HEK293 (cell line): Measurements from ENCODE around the gene HMGN2.

Source experiments
- CTCF ChIA-PET: fragments of 350-600 bp; formaldehyde crosslinking; extraction: SDS; loops from one replicate; lab custom pipeline; 2021; ENCODE audit warnings: antibody characterized with exemption; lab: Yijun Ruan, JAX
- POLR2A ChIA-PET: fragments of 300-600 bp; formaldehyde crosslinking; extraction: SDS; loops from one replicate; lab custom pipeline; 2020; ENCODE audit warnings: antibody characterized with exemption, inconsistent platforms; lab: Yijun Ruan, JAX
- H3K27ac ChIP-seq: fragments of 200-500 bp; sonication (Bioruptor generic); 2 replicates; pipeline ENCODE4 v1.5.1; 2014; ENCODE audit warnings: low read depth, low read length, control low read depth, inconsistent platforms; ENCODE audit errors: extremely low read depth
- H3K36me3 ChIP-seq, 2 experiments: fragments of 200-500 bp in 1 of 2; sonication (Bioruptor generic) in 1 of 2; 1 replicate in 1 of 2; 2 replicates in 1 of 2; pipeline ENCODE4 v1.5.1; 2014 to 2017; ENCODE audit warnings: inconsistent platforms in 2 of 2, low read length in 2 of 2; ENCODE audit not compliant: control insufficient read depth in 2 of 2, insufficient read depth in 1 of 2
- H3K4me1 ChIP-seq: fragments of 200-500 bp; sonication (Bioruptor generic); 2 replicates; pipeline ENCODE4 v1.5.1; 2014; ENCODE audit warnings: mild to moderate bottlenecking, low read length, inconsistent platforms; ENCODE audit not compliant: control insufficient read depth, insufficient read depth
- H3K4me3 ChIP-seq: 2 replicates; pipeline ENCODE4 v1.5.1; 2011; ENCODE audit warnings: low read depth, mild to moderate bottlenecking, control low read depth, low read length, moderate library complexity
- H3K9me3 ChIP-seq: fragments of 200-500 bp; sonication (Bioruptor generic); 2 replicates; pipeline ENCODE4 v1.5.1; 2014; ENCODE audit warnings: low read depth, low read length, inconsistent platforms; ENCODE audit not compliant: control insufficient read depth, insufficient read depth
- BCL11B ChIP-seq: fragments of 450-650 bp; formaldehyde crosslinking; IDR thresholded peaks from 2 replicates; pipeline ENCODE4 v1.5.1; 2016; ENCODE audit warnings: low read depth, missing biosample characterization, missing genetic modification characterization
- FEZF1 ChIP-seq: fragments of 450-650 bp; formaldehyde crosslinking; IDR thresholded peaks from 2 replicates; pipeline ENCODE4 v1.5.1; 2016; ENCODE audit warnings: missing biosample characterization, missing genetic modification characterization
- HOXC10 ChIP-seq: sonication (generic); formaldehyde crosslinking; IDR thresholded peaks from 2 replicates; pipeline ENCODE4 v1.8.1; 2023; ENCODE audit warnings: mild to moderate bottlenecking, missing genetic modification reagents
- MEIS1 ChIP-seq: sonication (generic); formaldehyde crosslinking; IDR thresholded peaks from 2 replicates; pipeline ENCODE4 v1.8.1; 2022; ENCODE audit warnings: missing genetic modification reagents, mild to moderate bottlenecking, borderline replicate concordance
- SCRT1 ChIP-seq: fragments of 450-650 bp; formaldehyde crosslinking; IDR thresholded peaks from 2 replicates; pipeline ENCODE4 v1.5.1; 2016; ENCODE audit warnings: missing biosample characterization, missing genetic modification characterization, borderline replicate concordance
- ZBTB21 ChIP-seq: fragments of 450-650 bp; formaldehyde crosslinking; IDR thresholded peaks from 2 replicates; pipeline ENCODE4 v1.5.1; 2017; ENCODE audit warnings: missing biosample characterization, missing genetic modification characterization
- ZNF174 ChIP-seq: fragments of 450-650 bp; formaldehyde crosslinking; IDR thresholded peaks from 2 replicates; pipeline ENCODE4 v1.5.0; 2017; ENCODE audit warnings: missing biosample characterization, mild to moderate bottlenecking, missing genetic modification characterization
- ZNF184 ChIP-seq: fragments of 450-650 bp; IDR thresholded peaks from 2 replicates; pipeline ENCODE4 v1.5.1; 2018; ENCODE audit warnings: missing biosample characterization, mild to moderate bottlenecking, missing genetic modification characterization
- ZNF223 ChIP-seq: fragments of 450-650 bp; formaldehyde crosslinking; IDR thresholded peaks from 2 replicates; pipeline ENCODE4 v1.5.1; 2016; ENCODE audit warnings: missing biosample characterization, missing genetic modification characterization
- ZNF239 ChIP-seq: fragments of 450-650 bp; formaldehyde crosslinking; IDR thresholded peaks from 2 replicates; pipeline ENCODE4 v1.5.1; 2016; ENCODE audit warnings: missing biosample characterization, missing genetic modification characterization
- ZNF24 ChIP-seq: fragments of 450-650 bp; formaldehyde crosslinking; IDR thresholded peaks from 2 replicates; pipeline ENCODE4 v1.5.1; 2016; ENCODE audit warnings: missing biosample characterization, missing genetic modification characterization
- ZNF433 ChIP-seq: fragments of 450-650 bp; formaldehyde crosslinking; IDR thresholded peaks from 2 replicates; pipeline ENCODE4 v1.5.1; 2016; ENCODE audit warnings: missing biosample characterization, missing genetic modification characterization, low read depth
- ZNF501 ChIP-seq: fragments of 450-650 bp; formaldehyde crosslinking; IDR thresholded peaks from 2 replicates; pipeline ENCODE4 v1.5.1; 2016; ENCODE audit warnings: missing biosample characterization, missing genetic modification characterization
- ZNF623 ChIP-seq: fragments of 450-650 bp; formaldehyde crosslinking; IDR thresholded peaks from 2 replicates; pipeline ENCODE4 v1.5.1; 2016; ENCODE audit warnings: missing biosample characterization, missing genetic modification characterization
- ZNF660 ChIP-seq: fragments of 450-650 bp; IDR thresholded peaks from 2 replicates; pipeline ENCODE4 v1.5.1; 2018; ENCODE audit warnings: missing biosample characterization, mild to moderate bottlenecking, missing genetic modification characterization
- ZNF707 ChIP-seq: fragments of 450-650 bp; formaldehyde crosslinking; IDR thresholded peaks from 2 replicates; pipeline ENCODE4 v1.5.1; 2016; ENCODE audit warnings: missing biosample characterization, missing genetic modification characterization
- ZNF776 ChIP-seq: fragments of 450-650 bp; formaldehyde crosslinking; IDR thresholded peaks from 2 replicates; pipeline ENCODE4 v1.5.0; 2017; ENCODE audit warnings: missing biosample characterization, missing genetic modification characterization, borderline replicate concordance
- ZNF837 ChIP-seq: fragments of 450-650 bp; formaldehyde crosslinking; IDR thresholded peaks from 2 replicates; pipeline ENCODE4 v1.5.1; 2016; ENCODE audit warnings: missing biosample characterization, missing genetic modification characterization
- TF ChIP-seq, protein P1 (sequence below): fragments of 450-650 bp; formaldehyde crosslinking; IDR thresholded peaks from 2 replicates; pipeline ENCODE4 v1.5.1; 2016; ENCODE audit warnings: missing biosample characterization, missing genetic modification characterization
- TF ChIP-seq, protein P2 (sequence below): fragments of 450-650 bp; formaldehyde crosslinking; IDR thresholded peaks from 2 replicates; pipeline ENCODE4 v1.5.1; 2017; ENCODE audit warnings: missing biosample characterization, missing genetic modification characterization
- TF ChIP-seq, protein P3 (sequence below): fragments of 450-650 bp; formaldehyde crosslinking; IDR thresholded peaks from 2 replicates; pipeline ENCODE4 v1.5.1; 2017; ENCODE audit warnings: missing biosample characterization, mild to moderate bottlenecking, missing genetic modification characterization, moderate library complexity
- TF ChIP-seq, protein P4 (sequence below): fragments of 450-650 bp; formaldehyde crosslinking; IDR thresholded peaks from 2 replicates; pipeline ENCODE4 v1.5.1; 2016; ENCODE audit warnings: missing biosample characterization, missing genetic modification characterization
- TF ChIP-seq, protein P5 (sequence below): fragments of 450-650 bp; IDR thresholded peaks from 2 replicates; pipeline ENCODE4 v1.5.1; 2018; ENCODE audit warnings: missing biosample characterization, missing genetic modification characterization
- TF ChIP-seq, protein P6 (sequence below): fragments of 450-650 bp; formaldehyde crosslinking; IDR thresholded peaks from 2 replicates; pipeline ENCODE4 v1.5.1; 2016; ENCODE audit warnings: missing biosample characterization, missing genetic modification characterization
- TF ChIP-seq, protein P7 (sequence below): fragments of 450-650 bp; formaldehyde crosslinking; IDR thresholded peaks from 2 replicates; pipeline ENCODE4 v1.5.1; 2016; ENCODE audit warnings: missing biosample characterization, missing genetic modification characterization

HMGN2 gene

DNA sequence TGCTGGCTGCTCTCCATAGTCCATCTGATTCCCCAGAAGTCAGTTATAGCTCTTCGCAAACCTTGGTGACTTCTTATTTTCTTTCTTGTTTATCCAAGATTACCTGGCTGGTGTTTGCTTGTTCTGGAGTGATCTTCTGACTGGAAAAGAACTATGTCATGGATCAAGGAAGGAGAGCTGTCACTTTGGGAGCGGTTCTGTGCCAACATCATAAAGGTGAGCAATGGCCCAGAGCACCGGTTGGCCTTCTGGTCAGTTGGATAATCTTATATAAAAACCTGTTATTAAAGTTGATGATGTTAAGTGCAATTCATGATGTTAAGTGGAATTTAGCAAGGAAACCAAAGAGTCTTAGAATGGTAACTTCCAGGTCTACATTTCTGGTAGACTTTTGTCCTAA lies 39.4 kb upstream of the HMGN2 start:
- Histone ChIP-seq H3K4me1 (peaks cover 5% of the 10 kb centered on the region), H3K9me3 (no peaks in the 10 kb centered on the region), H3K27ac (0 out of 2 replicates have a peak overlapping the region, but pooled peaks have one; percentile 1), H3K36me3 (peaks cover 20 to 32% of the 10 kb centered on the region in 2 experiments; a peak in 2 of 3 replicates)
- TF ChIP-seq ZNF837 (no peak), BCL11B (tag by site-specific recombination) (no peak), SCRT1 (no peak), ZNF707 (no peak), HOXC10 (CRISPR knock-in tag) (no peak), ZNF24 (no peak), ZBTB21 (tag by site-specific recombination) (no peak), ZNF433 (tag by site-specific recombination) (no peak), ZNF223 (tag by site-specific recombination) (no peak), ZNF623 (tag by site-specific recombination) (no peak)
- TF ChIP-seq, protein P1, sequence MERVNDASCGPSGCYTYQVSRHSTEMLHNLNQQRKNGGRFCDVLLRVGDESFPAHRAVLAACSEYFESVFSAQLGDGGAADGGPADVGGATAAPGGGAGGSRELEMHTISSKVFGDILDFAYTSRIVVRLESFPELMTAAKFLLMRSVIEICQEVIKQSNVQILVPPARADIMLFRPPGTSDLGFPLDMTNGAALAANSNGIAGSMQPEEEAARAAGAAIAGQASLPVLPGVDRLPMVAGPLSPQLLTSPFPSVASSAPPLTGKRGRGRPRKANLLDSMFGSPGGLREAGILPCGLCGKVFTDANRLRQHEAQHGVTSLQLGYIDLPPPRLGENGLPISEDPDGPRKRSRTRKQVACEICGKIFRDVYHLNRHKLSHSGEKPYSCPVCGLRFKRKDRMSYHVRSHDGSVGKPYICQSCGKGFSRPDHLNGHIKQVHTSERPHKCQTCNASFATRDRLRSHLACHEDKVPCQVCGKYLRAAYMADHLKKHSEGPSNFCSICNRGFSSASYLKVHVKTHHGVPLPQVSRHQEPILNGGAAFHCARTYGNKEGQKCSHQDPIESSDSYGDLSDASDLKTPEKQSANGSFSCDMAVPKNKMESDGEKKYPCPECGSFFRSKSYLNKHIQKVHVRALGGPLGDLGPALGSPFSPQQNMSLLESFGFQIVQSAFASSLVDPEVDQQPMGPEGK (tag by site-specific recombination): no peak
- TF ChIP-seq, protein P2, sequence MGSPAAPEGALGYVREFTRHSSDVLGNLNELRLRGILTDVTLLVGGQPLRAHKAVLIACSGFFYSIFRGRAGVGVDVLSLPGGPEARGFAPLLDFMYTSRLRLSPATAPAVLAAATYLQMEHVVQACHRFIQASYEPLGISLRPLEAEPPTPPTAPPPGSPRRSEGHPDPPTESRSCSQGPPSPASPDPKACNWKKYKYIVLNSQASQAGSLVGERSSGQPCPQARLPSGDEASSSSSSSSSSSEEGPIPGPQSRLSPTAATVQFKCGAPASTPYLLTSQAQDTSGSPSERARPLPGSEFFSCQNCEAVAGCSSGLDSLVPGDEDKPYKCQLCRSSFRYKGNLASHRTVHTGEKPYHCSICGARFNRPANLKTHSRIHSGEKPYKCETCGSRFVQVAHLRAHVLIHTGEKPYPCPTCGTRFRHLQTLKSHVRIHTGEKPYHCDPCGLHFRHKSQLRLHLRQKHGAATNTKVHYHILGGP (tag by site-specific recombination): no peak
- TF ChIP-seq, protein P3, sequence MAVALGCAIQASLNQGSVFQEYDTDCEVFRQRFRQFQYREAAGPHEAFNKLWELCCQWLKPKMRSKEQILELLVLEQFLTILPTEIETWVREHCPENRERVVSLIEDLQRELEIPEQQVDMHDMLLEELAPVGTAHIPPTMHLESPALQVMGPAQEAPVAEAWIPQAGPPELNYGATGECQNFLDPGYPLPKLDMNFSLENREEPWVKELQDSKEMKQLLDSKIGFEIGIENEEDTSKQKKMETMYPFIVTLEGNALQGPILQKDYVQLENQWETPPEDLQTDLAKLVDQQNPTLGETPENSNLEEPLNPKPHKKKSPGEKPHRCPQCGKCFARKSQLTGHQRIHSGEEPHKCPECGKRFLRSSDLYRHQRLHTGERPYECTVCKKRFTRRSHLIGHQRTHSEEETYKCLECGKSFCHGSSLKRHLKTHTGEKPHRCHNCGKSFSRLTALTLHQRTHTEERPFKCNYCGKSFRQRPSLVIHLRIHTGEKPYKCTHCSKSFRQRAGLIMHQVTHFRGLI (tag by site-specific recombination): no peak
- TF ChIP-seq, protein P4, sequence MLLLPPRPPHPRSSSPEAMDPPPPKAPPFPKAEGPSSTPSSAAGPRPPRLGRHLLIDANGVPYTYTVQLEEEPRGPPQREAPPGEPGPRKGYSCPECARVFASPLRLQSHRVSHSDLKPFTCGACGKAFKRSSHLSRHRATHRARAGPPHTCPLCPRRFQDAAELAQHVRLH (tag by site-specific recombination): no peak
- TF ChIP-seq, protein P5, sequence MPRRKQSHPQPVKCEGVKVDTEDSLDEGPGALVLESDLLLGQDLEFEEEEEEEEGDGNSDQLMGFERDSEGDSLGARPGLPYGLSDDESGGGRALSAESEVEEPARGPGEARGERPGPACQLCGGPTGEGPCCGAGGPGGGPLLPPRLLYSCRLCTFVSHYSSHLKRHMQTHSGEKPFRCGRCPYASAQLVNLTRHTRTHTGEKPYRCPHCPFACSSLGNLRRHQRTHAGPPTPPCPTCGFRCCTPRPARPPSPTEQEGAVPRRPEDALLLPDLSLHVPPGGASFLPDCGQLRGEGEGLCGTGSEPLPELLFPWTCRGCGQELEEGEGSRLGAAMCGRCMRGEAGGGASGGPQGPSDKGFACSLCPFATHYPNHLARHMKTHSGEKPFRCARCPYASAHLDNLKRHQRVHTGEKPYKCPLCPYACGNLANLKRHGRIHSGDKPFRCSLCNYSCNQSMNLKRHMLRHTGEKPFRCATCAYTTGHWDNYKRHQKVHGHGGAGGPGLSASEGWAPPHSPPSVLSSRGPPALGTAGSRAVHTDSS: no peak
- TF ChIP-seq, protein P6, sequence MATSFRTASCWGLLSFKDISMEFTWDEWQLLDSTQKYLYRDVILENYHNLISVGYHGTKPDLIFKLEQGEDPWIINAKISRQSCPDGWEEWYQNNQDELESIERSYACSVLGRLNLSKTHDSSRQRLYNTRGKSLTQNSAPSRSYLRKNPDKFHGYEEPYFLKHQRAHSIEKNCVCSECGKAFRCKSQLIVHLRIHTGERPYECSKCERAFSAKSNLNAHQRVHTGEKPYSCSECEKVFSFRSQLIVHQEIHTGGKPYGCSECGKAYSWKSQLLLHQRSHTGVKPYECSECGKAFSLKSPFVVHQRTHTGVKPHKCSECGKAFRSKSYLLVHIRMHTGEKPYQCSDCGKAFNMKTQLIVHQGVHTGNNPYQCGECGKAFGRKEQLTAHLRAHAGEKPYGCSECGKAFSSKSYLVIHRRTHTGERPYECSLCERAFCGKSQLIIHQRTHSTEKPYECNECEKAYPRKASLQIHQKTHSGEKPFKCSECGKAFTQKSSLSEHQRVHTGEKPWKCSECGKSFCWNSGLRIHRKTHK (tag by site-specific recombination): no peak
- TF ChIP-seq, all 188 proteins: peak for 0
- H3K4me3 ChIP-seq: peak overlapping the region; percentile 64
- CTCF ChIA-PET: interaction anchor here (0.9 to 6.9 kb wide), 4 partner anchors 16 to 147 kb away, joined by 3 to 53 read pairs (median 8); partner anchors contain the start of gene HMGN2
- POLR2A ChIA-PET: interaction anchor here (0.7 to 1.9 kb wide), 12 partner anchors 12 to 462 kb away, joined by 3 to 13 read pairs (median 6); partner anchors contain the start of genes HMGN2 and SH3BGRL3

DNA sequence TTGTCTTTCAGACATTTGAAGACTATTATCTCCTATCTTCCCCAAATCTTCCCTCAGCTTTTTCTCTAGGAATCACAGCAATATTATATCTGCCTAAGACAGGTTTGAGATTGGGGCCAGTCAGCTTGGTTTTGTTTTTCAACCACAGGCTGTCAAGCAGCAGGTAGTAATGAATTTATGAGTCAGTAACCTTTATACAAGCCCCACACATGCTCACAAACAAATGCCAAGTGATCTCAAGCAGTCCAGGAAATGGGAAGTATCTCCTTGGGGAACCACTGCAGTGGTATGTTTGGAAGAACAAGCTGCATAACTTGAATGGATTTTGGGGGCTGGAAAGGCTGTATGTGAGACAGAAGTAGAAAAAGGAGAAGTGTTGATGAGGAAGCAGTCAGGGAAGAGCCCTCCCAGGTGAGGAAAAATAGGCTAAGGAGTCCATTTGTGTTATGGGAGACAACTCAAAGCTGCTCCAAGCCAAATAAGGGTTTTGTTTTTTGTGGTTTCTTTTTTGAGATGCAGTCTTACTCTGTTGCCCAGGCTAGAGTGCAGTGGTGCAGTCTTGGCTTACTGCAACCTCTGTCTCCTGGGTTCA lies 38.0 kb upstream of the HMGN2 start:
- TF ChIP-seq MEIS1 (CRISPR knock-in tag) (no peak), ZNF660 (no peak), ZNF501 (tag by site-specific recombination) (no peak), ZNF239 (tag by site-specific recombination) (no peak), FEZF1 (no peak), ZNF776 (tag by site-specific recombination) (no peak), ZNF174 (tag by site-specific recombination) (no peak), ZNF184 (tag by site-specific recombination) (no peak)
- TF ChIP-seq, protein P7, sequence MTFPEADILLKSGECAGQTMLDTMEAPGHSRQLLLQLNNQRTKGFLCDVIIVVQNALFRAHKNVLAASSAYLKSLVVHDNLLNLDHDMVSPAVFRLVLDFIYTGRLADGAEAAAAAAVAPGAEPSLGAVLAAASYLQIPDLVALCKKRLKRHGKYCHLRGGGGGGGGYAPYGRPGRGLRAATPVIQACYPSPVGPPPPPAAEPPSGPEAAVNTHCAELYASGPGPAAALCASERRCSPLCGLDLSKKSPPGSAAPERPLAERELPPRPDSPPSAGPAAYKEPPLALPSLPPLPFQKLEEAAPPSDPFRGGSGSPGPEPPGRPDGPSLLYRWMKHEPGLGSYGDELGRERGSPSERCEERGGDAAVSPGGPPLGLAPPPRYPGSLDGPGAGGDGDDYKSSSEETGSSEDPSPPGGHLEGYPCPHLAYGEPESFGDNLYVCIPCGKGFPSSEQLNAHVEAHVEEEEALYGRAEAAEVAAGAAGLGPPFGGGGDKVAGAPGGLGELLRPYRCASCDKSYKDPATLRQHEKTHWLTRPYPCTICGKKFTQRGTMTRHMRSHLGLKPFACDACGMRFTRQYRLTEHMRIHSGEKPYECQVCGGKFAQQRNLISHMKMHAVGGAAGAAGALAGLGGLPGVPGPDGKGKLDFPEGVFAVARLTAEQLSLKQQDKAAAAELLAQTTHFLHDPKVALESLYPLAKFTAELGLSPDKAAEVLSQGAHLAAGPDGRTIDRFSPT (tag by site-specific recombination): no peak
- TF ChIP-seq, all 188 proteins: peak for 0
- Histone ChIP-seq H3K4me1 (peaks cover 5% of the 10 kb centered on the region), H3K4me3 (no peak overlapping the region), H3K36me3 (peaks cover 28 to 46% of the 10 kb centered on the region in 2 experiments), H3K27ac (no peak overlapping the region), H3K9me3 (no peaks in the 10 kb centered on the region)
- ChIA-PET POLR2A (interaction anchor here (1.9 kb wide), 1 partner anchor 38 kb away, joined by 11 read pairs; the partner anchor contains the start of gene HMGN2), CTCF (interaction anchor here (3.2 to 6.9 kb wide), 2 partner anchors 18 to 37 kb away, joined by 14 to 53 read pairs; partner anchors contain the start of gene HMGN2)
